Measurements from ENCODE around the gene ALDH1B1.

DNA sequence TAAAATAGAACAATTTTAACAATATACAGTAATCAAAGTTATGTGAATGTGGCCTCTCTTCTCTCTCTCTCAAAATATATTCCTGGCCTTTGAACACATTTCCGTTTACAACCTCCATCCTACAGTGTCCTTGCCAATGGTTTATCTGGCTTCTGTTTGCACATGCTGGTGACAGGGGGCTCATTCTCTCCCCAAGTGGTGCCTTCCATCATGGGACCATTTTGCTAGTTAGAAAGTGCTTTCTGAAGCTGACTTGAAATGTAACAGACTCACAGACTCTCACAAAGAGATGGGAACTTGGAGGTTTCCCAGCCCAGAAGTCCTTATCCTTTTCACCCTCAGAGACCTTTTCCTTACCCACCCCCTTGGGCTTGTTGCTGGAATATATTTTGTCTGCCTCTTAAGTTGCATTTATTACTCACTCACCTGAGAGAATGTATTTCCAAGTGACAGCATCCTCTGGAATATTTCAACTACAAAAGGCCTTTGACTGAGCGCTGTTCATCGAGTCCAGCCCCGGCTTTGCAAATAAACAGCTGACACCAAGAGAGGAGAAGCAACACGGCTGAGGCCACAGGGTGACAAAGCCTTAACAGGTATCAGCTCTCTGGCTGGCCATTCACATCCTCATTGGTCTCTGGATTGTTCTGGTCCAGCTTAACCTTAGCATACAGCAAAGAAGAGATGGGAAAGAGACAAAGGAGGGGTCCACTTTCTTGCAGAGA is 17.5 kb upstream of the ALDH1B1 start:
- TF ChIP-seq, protein P1, sequence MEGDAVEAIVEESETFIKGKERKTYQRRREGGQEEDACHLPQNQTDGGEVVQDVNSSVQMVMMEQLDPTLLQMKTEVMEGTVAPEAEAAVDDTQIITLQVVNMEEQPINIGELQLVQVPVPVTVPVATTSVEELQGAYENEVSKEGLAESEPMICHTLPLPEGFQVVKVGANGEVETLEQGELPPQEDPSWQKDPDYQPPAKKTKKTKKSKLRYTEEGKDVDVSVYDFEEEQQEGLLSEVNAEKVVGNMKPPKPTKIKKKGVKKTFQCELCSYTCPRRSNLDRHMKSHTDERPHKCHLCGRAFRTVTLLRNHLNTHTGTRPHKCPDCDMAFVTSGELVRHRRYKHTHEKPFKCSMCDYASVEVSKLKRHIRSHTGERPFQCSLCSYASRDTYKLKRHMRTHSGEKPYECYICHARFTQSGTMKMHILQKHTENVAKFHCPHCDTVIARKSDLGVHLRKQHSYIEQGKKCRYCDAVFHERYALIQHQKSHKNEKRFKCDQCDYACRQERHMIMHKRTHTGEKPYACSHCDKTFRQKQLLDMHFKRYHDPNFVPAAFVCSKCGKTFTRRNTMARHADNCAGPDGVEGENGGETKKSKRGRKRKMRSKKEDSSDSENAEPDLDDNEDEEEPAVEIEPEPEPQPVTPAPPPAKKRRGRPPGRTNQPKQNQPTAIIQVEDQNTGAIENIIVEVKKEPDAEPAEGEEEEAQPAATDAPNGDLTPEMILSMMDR (IDR thresholded peaks at IDR 0.05), result no peak
- TF ChIP-seq EP300 (IDR thresholded peaks at IDR 0.05), result no peak

Measured in tibial nerve (tissue), 4 donors.